Fibroblast of lung (primary cell): ENCODE measurements around the gene ELFN1.

Source experiments
- CTCF ChIP-seq, 2 donors: IDR thresholded peaks in 1 of 2; conservative IDR thresholded peaks in 1 of 2; 1 replicate in 1 of 2; 2 replicates in 1 of 2; pipeline ENCODE4 v1.5.1; 2011 to 2012; ENCODE audit warnings: low read length in 2 of 2, control low read depth in 1 of 2, inconsistent platforms in 1 of 2, low read depth in 1 of 2, mild to moderate bottlenecking in 1 of 2
- EZH2 ChIP-seq: IDR thresholded peaks from 2 replicates; pipeline ENCODE4 v1.5.1; 2012; ENCODE audit warnings: low read length, control low read depth, mild to moderate bottlenecking; ENCODE audit errors: missing control alignments

DNA sequence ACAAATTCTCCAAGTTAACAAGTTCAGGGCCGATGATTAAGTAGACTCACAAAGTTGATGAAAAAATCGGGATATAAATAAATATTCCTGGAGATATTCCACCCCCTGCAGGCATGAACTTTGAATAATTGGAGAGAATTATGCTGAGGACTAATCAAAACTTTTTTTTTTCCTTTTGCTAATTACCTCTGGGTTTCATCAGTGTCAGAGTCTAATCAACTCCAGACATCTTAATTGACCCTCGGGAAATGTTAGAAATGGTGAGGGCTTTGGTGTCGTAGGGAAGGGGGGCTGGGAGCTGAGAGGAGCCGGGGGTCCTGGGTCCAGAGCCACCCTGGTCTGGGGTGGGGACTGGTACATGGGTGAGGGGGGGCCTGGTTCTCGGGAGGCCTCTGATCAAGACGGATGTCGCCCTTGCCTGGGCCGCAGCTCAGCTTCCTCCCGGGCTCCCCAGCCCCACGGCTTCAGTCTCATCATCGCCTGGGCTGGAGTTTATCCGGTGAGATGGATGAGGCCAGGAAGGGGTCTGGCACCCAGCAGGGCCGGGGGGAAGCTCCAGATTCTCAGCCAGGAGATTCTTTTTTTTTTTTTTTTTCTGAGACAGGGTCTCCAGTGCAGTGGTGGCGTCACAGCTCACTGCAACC lies 30.4 kb upstream of the ELFN1 start:
- TF ChIP-seq CTCF (conservative IDR thresholded peaks at IDR 0.05 in 1 of 2, IDR thresholded peaks at IDR 0.05 in 1 of 2; ENCODE audit: low read depth in 1 of 2, low read length in 2 of 2) (no peak), EZH2 (no peak)
